ENCODE results near the gene RAD50. TPM values are rescaled to one million over a fixed set of nuclear protein-coding genes. Genes with fewer than 3 reads are reported as not detected.
"Not testable (repeated sequence)": the region's sequence is repeated elsewhere in the genome, so short reads cannot be mapped to it uniquely, and the experiment has no call there.

Gene RAD50
- total RNA-seq, 1 donor from 2014 or later, result 50.2 TPM

DNA sequence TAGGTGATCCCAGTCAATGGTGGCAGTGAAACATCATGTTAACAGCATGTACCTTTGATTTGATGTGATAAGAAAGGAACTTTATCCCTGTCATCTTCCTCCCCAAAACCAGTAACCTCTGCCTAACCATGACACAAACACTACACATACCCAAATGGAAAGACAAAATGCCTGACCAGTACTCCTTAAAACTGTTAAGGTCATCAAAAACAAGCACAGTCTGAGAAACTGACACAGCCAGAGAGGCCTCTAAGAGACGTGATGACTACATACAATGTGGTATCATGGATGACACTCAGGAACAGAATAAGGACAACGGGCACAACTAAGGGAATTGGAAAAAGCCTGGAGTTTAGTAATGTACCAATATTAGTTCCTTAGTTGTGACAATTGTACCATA lies 9.5 kb upstream of the RAD50 start:
- no peak for DNase-seq (ENCODE audit: low spot score, unreplicated experiment)
- no peak for TF ChIP-seq CTCF (IDR thresholded peaks at IDR 0.05; ENCODE audit: unreplicated experiment)
- Mint-ChIP-seq H3K4me1 (ENCODE audit: low read depth) (no peaks in the 10 kb centered on the region), H3K27me3 (peaks cover 19% of the 10 kb centered on the region), H3K27ac (no peak overlapping the region), H3K36me3 (ENCODE audit: insufficient read depth) (no peaks in the 10 kb centered on the region), H3K9me3 (ENCODE audit: low read depth) (no peaks in the 10 kb centered on the region), H3K4me3 (ENCODE audit: low read depth) (no peak overlapping the region)

GRCh38 chr5:132548834-132549233 lies 7.9 kb upstream of the RAD50 start:
- peaks cover 17% of the 10 kb centered on the region for H3K27me3 Mint-ChIP-seq
- not testable (repeated sequence) for H3K27ac Mint-ChIP-seq; H3K9me3 Mint-ChIP-seq (ENCODE audit: low read depth); H3K36me3 Mint-ChIP-seq (ENCODE audit: insufficient read depth); H3K4me1 Mint-ChIP-seq (ENCODE audit: low read depth); DNase-seq (ENCODE audit: low spot score, unreplicated experiment); H3K4me3 Mint-ChIP-seq (ENCODE audit: low read depth)

DNA sequence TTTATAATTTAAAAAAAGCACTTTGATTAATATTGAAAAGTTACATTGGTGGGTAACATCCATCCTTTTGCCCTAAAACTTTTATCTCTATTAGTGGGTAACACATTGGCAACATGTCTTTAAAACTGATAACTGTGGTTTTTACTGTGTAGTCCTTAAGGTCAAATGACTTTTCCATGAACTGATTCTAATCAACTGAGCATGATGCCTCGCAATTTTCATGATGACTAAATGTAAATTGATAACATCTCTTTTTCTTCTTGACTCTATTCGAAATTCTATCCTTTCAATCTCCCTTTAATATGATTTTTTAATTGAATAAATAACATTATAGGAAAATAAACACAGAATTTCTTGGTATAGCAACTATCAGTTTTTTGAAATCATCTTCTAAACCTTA lies 7.2 kb upstream of the RAD50 start:
- H3K27ac Mint-ChIP-seq, result no peak overlapping the region
- no peaks in the 10 kb centered on the region for H3K4me1 Mint-ChIP-seq (ENCODE audit: low read depth)
- H3K9me3 Mint-ChIP-seq (ENCODE audit: low read depth), result no peaks in the 10 kb centered on the region
- H3K27me3 Mint-ChIP-seq, result peaks cover 14% of the 10 kb centered on the region
- TF ChIP-seq CTCF (IDR thresholded peaks at IDR 0.05; ENCODE audit: unreplicated experiment), result no peak
- no peak overlapping the region for H3K4me3 Mint-ChIP-seq (ENCODE audit: low read depth)
- H3K36me3 Mint-ChIP-seq (ENCODE audit: insufficient read depth), result no peaks in the 10 kb centered on the region
- no peak for DNase-seq (ENCODE audit: low spot score, unreplicated experiment)

- peaks cover 3% of the 10 kb centered on the region for H3K9me3 Mint-ChIP-seq (ENCODE audit: low read depth)
- no peak for DNase-seq (ENCODE audit: low spot score, unreplicated experiment)
- TF ChIP-seq CTCF (IDR thresholded peaks at IDR 0.05; ENCODE audit: unreplicated experiment), result no peak
- peaks cover 12% of the 10 kb centered on the region for H3K4me1 Mint-ChIP-seq (ENCODE audit: low read depth)
- peak overlapping the region; percentile 90 for H3K4me3 Mint-ChIP-seq (ENCODE audit: low read depth)
- H3K36me3 Mint-ChIP-seq (ENCODE audit: insufficient read depth), result no peaks in the 10 kb centered on the region
- no peaks in the 10 kb centered on the region for H3K27me3 Mint-ChIP-seq
- peak overlapping the region; percentile 98 for H3K27ac Mint-ChIP-seq
Observed at GRCh38 chr5:132556153-132556762, 519 bp upstream of the RAD50 start.

GRCh38 chr5:132557478-132558172 lies 848 bp downstream of the RAD50 start:
- Mint-ChIP-seq H3K36me3 (ENCODE audit: insufficient read depth) (no peaks in the 10 kb centered on the region), H3K27ac (peak overlapping the region; percentile 98), H3K27me3 (no peaks in the 10 kb centered on the region), H3K9me3 (ENCODE audit: low read depth) (peaks cover 3% of the 10 kb centered on the region), H3K4me1 (ENCODE audit: low read depth) (peaks cover 12% of the 10 kb centered on the region), H3K4me3 (ENCODE audit: low read depth) (peak overlapping the region; percentile 90)
- DNase-seq (ENCODE audit: low spot score, unreplicated experiment), result no peak
- TF ChIP-seq CTCF (IDR thresholded peaks at IDR 0.05; ENCODE audit: unreplicated experiment), result no peak

Data from progenitor cell of endocrine pancreas (in vitro differentiated cells).